HCT116 (cell line): ENCODE results near the gene TMOD3. TPM values are rescaled to one million over a fixed set of nuclear protein-coding genes. Genes with fewer than 3 reads are reported as not detected.

Experiments
- ATAC-seq: fragments of 200-7000 bp; cut with Tn5 transposase; 2 replicates; pipeline ENCODE4 v1.9.1; 2020; ENCODE audit warnings: mild to moderate bottlenecking, moderate library complexity
- BruUV-seq: library from RNA; stranded (reverse); fragments of 400-500 nt; replicated peaks from 2 replicates; lab custom pipeline; 2021; lab: Mats Ljungman, UMichigan
- CTCF ChIA-PET: fragments of 300-600 bp; sonication (Branson Sonifier 250); formaldehyde crosslinking; loops from one replicate; lab custom pipeline; 2021; ENCODE audit warnings: antibody characterized with exemption; lab: Charles Lee
- POLR2A ChIA-PET: fragments of 300-600, 350-600 bp; sonication (Branson Sonifier 250); formaldehyde crosslinking; loops from one replicate; lab custom pipeline; 2021; ENCODE audit warnings: antibody characterized with exemption; lab: Charles Lee
- RAD21 ChIA-PET, 2 experiments: fragments of 300-600 bp; sonication (Branson Sonifier 250); formaldehyde crosslinking; loops; one replicate each; lab custom pipeline; 2023; ENCODE audit warnings: low total read pairs in 2 of 2; ENCODE audit not compliant: uncharacterized antibody in 2 of 2, unreplicated experiment in 2 of 2, low non-redundant PET in 1 of 2; lab: Charles Lee
- DNase-seq: peaks from one replicate; pipeline ENCODE4 v3.0.0-alpha.2; 2010; ENCODE audit warnings: low read depth, low spot score
- H2AFZ ChIP-seq: fragments of 200-600 bp; shearing (Covaris generic), sonication (generic); 2 replicates; pipeline ENCODE4 v1.6.1; 2017; ENCODE audit warnings: low read depth, mixed run types, mixed read lengths, antibody characterized with exemption, low read length; ENCODE audit not compliant: poor library complexity, severe bottlenecking
- H3K27ac ChIP-seq: 2 replicates; pipeline ENCODE4 v1.5.1; 2012; ENCODE audit warnings: low read depth, low read length
- H3K27me3 ChIP-seq: fragments of 200-600 bp; sonication (generic); 2 replicates; pipeline ENCODE4 v1.6.1; 2016; ENCODE audit warnings: mixed run types, low read length, mixed read lengths; ENCODE audit not compliant: insufficient read depth
- H3K36me3 ChIP-seq, 2 experiments: fragments of 200-500 bp in 1 of 2; fragments of 200-600 bp in 1 of 2; sonication (Bioruptor generic) in 1 of 2; sonication (generic) in 1 of 2; 2 replicates each; pipeline versions ENCODE4 v1.5.1 to v1.6.1; 2014 to 2016; ENCODE audit warnings: low read length in 2 of 2, inconsistent platforms in 1 of 2, mixed read lengths in 1 of 2, mixed run types in 1 of 2; ENCODE audit not compliant: insufficient read depth in 2 of 2, control insufficient read depth in 1 of 2
- H3K4me1 ChIP-seq, 2 experiments: fragments of 200-600 bp in 1 of 2; sonication (generic) in 1 of 2; 2 replicates each; pipeline versions ENCODE4 v1.5.1 to v1.6.1; 2012 to 2017; ENCODE audit warnings: low read length in 2 of 2, inconsistent platforms in 1 of 2, mild to moderate bottlenecking in 1 of 2, mixed read lengths in 1 of 2, mixed run types in 1 of 2, moderate library complexity in 1 of 2; ENCODE audit not compliant: insufficient read depth in 2 of 2, control insufficient read depth in 1 of 2
- H3K4me2 ChIP-seq: fragments of 200-600 bp; sonication (generic); 2 replicates; pipeline ENCODE4 v1.6.1; 2017; ENCODE audit warnings: mixed run types, low read length, mixed read lengths
- H3K4me3 ChIP-seq, 2 experiments: fragments of 200-600 bp in 1 of 2; sonication (generic) in 1 of 2; replicated peaks in 1 of 2; 2 replicates each; pipeline ENCODE4 v1.5.1; 2011 to 2016; ENCODE audit warnings: low read length in 2 of 2, control low read depth in 1 of 2, low read depth in 1 of 2, mild to moderate bottlenecking in 1 of 2, mixed read lengths in 1 of 2, mixed run types in 1 of 2
- H3K79me2 ChIP-seq: fragments of 200-600 bp; sonication (generic); 2 replicates; pipeline ENCODE4 v1.6.1; 2017; ENCODE audit warnings: mild to moderate bottlenecking, mixed run types, low read length, moderate library complexity, mixed read lengths; ENCODE audit not compliant: insufficient read depth
- H3K9ac ChIP-seq: fragments of 200-600 bp; sonication (generic); 2 replicates; pipeline ENCODE4 v1.6.1; 2016; ENCODE audit warnings: low read length, mixed read lengths
- H3K9me2 ChIP-seq: fragments of 200-600 bp; sonication (generic), shearing (Covaris generic); 2 replicates; pipeline ENCODE4 v1.6.1; 2017; ENCODE audit warnings: mixed run types, mild to moderate bottlenecking, moderate library complexity; ENCODE audit not compliant: insufficient read depth
- H3K9me3 ChIP-seq, 2 experiments: fragments of 200-500 bp in 1 of 2; fragments of 200-600 bp in 1 of 2; sonication (Bioruptor generic) in 1 of 2; sonication (generic) in 1 of 2; 2 replicates each; pipeline ENCODE4 v1.6.1; 2014 to 2017; ENCODE audit warnings: low read length in 2 of 2, mixed read lengths in 2 of 2, inconsistent platforms in 1 of 2, low read depth in 1 of 2, mild to moderate bottlenecking in 1 of 2, mixed run types in 1 of 2, moderate library complexity in 1 of 2; ENCODE audit not compliant: control insufficient read depth in 1 of 2, insufficient read depth in 1 of 2
- H4K20me1 ChIP-seq: fragments of 200-600 bp; sonication (generic), shearing (Covaris generic); 2 replicates; pipeline ENCODE4 v1.6.1; 2017; ENCODE audit warnings: mixed run types, mild to moderate bottlenecking, moderate library complexity; ENCODE audit not compliant: insufficient read depth
- CBX3 ChIP-seq: IDR thresholded peaks from 2 replicates; pipeline ENCODE4 v1.6.1; 2012; ENCODE audit warnings: low read depth
- CEBPB ChIP-seq: IDR thresholded peaks from 2 replicates; pipeline ENCODE4 v1.6.1; 2012; ENCODE audit warnings: low read depth
- CTCF ChIP-seq, 3 experiments: fragments of 200-600 bp in 1 of 3; sonication (generic) in 1 of 3; IDR thresholded peaks in 2 of 3; conservative IDR thresholded peaks in 1 of 3; 2 replicates each; pipeline ENCODE4 v1.5.1; 2012 to 2017; ENCODE audit warnings: low read depth in 2 of 3, low read length in 2 of 3, antibody characterized with exemption in 1 of 3, borderline replicate concordance in 1 of 3, control low read depth in 1 of 3, mild to moderate bottlenecking in 1 of 3, mixed read lengths in 1 of 3, mixed run types in 1 of 3, moderate library complexity in 1 of 3; ENCODE audit not compliant: insufficient read depth in 1 of 3
- EGR1 ChIP-seq: IDR thresholded peaks from 2 replicates; pipeline ENCODE4 v1.6.1; 2012; ENCODE audit warnings: low read depth
- ELF1 ChIP-seq: IDR thresholded peaks from 2 replicates; pipeline ENCODE4 v1.6.1; 2012; ENCODE audit warnings: low read depth, borderline replicate concordance
- EZH2phosphoT487 ChIP-seq: fragments of 200-600 bp; IDR thresholded peaks from 2 replicates; pipeline ENCODE4 v1.6.1; 2018; ENCODE audit warnings: antibody characterized with exemption, borderline replicate concordance
- FOSL1 ChIP-seq: IDR thresholded peaks from 2 replicates; pipeline ENCODE4 v1.6.1; 2012; ENCODE audit warnings: low read depth
- JUND ChIP-seq: IDR thresholded peaks from 2 replicates; pipeline ENCODE4 v1.6.1; 2012
- POLR2A ChIP-seq: IDR thresholded peaks from 2 replicates; pipeline ENCODE4 v1.7.0; 2011; ENCODE audit warnings: borderline replicate concordance; ENCODE audit not compliant: insufficient read depth, insufficient read length; ENCODE audit errors: extremely low read depth
- POLR2AphosphoS5 ChIP-seq: IDR thresholded peaks from 2 replicates; pipeline ENCODE4 v1.6.1; 2011; ENCODE audit warnings: mild to moderate bottlenecking, low read depth, low read length, moderate library complexity
- RAD21 ChIP-seq: IDR thresholded peaks from 2 replicates; pipeline ENCODE4 v1.6.1; 2012; ENCODE audit warnings: low read depth, mild to moderate bottlenecking
- SIN3A ChIP-seq: IDR thresholded peaks from 2 replicates; pipeline ENCODE4 v1.6.1; 2012; ENCODE audit warnings: low read depth
- SP1 ChIP-seq: IDR thresholded peaks from 2 replicates; pipeline ENCODE4 v1.6.1; 2012; ENCODE audit warnings: low read depth
- SRF ChIP-seq: IDR thresholded peaks from 2 replicates; pipeline ENCODE4 v1.6.1; 2012; ENCODE audit warnings: low read depth
- YY1 ChIP-seq: IDR thresholded peaks from 2 replicates; pipeline ENCODE4 v1.6.1; 2011; ENCODE audit warnings: low read length, low read depth, moderate library complexity, mild to moderate bottlenecking; ENCODE audit not compliant: insufficient replicate concordance; ENCODE audit errors: extremely low read depth
- ZNF274 ChIP-seq: fragments of 200-500 bp; sonication (Bioruptor generic); IDR thresholded peaks from 2 replicates; pipeline ENCODE4 v1.6.1; 2014; ENCODE audit warnings: mild to moderate bottlenecking, low read depth, low read length, inconsistent platforms
- intact Hi-C: fragments of 100-400 bp; cut with micrococcal nuclease; formaldehyde crosslinking; loops from 2 replicates; pipeline ENCODE4 v1.10.0; 2022
- total RNA-seq: library from RNA; stranded (reverse); gene quantifications from one replicate; pipeline ENCODE4 v1.2.1, GENCODE V29; 2021; ENCODE audit not compliant: unreplicated experiment
- TF ChIP-seq, protein P1 (sequence below): IDR thresholded peaks from 2 replicates; pipeline ENCODE4 v1.6.1; 2011; ENCODE audit warnings: mild to moderate bottlenecking, low read length, moderate library complexity; ENCODE audit not compliant: insufficient replicate concordance; ENCODE audit errors: extremely low read depth
- TF ChIP-seq, protein P2 (sequence below): IDR thresholded peaks from 2 replicates; pipeline ENCODE4 v1.6.1; 2012

Gene TMOD3
- total RNA-seq, 1 experiment from 2014 or later, result 78.8 TPM

DNA sequence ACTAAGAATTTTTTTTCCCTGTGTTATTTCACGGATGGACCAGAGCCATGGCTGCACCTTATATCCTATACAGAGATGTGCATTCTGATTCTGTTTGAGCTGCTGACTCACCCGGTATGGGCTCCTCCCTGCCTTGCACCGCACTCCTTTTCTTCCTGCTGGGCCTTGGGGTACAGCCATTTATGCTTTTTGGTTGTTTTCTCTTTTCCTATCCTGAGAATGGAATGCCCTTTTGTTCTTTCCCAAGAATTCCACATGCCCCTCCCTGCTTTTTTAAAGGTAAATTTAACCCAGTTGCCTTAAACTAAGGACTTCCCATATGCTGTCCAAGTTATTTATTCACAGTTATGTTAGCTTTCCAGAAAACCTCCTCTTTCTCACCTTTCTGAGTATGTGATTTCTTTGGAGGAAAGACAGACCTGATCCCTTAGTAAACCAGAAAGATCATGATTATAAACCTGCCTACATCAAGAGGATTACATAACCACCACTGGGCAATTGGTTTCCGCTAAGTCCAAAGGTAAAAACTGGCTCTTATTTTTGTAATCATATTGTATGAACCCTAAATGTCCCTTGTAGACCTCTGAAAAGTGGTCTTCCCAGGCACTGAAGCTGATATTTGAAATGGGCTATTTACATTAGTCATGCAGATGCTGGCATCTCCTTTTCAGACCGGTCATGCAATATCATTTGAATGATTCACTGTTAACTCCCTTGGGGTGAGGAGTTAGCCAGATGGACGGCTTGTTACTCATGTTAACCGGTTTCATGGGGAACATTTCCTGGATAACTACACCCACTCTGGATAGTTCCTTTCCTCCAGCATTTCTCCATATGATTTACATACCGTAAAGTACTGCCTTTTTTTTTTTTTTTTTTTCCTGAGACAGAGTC, 45.5 kb downstream of the TMOD3 start:
- Histone ChIP-seq H3K9ac (peak overlapping the region; percentile 65), H3K27ac (peak overlapping the region; percentile 84), H3K4me1 (peaks cover 69 to 72% of the 10 kb centered on the region in 2 experiments), H3K9me3 (no peaks in the 10 kb centered on the region), H3K36me3 (peaks cover 7 to 12% of the 10 kb centered on the region in 2 experiments; a peak in 3 of 4 replicates), H3K79me2 (peaks cover 78% of the 10 kb centered on the region), H3K4me2 (peak overlapping the region; percentile 69), H3K27me3 (no peaks in the 10 kb centered on the region), H2AFZ (no peak overlapping the region), H4K20me1 (no peaks in the 10 kb centered on the region), H3K4me3 (peak overlapping the region; percentile 12 to 28; a peak in 3 of 4 replicates), H3K9me2 (no peaks in the 10 kb centered on the region)
- peak; percentile 79 for TF ChIP-seq CEBPB
- TF ChIP-seq, protein P1, sequence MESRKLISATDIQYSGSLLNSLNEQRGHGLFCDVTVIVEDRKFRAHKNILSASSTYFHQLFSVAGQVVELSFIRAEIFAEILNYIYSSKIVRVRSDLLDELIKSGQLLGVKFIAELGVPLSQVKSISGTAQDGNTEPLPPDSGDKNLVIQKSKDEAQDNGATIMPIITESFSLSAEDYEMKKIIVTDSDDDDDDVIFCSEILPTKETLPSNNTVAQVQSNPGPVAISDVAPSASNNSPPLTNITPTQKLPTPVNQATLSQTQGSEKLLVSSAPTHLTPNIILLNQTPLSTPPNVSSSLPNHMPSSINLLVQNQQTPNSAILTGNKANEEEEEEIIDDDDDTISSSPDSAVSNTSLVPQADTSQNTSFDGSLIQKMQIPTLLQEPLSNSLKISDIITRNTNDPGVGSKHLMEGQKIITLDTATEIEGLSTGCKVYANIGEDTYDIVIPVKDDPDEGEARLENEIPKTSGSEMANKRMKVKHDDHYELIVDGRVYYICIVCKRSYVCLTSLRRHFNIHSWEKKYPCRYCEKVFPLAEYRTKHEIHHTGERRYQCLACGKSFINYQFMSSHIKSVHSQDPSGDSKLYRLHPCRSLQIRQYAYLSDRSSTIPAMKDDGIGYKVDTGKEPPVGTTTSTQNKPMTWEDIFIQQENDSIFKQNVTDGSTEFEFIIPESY, result no peak
- TF ChIP-seq POLR2A, result no peak
- no peak for TF ChIP-seq SRF
- TF ChIP-seq EZH2phosphoT487, result no peak
- peak; percentile 87 for TF ChIP-seq JUND
- TF ChIP-seq FOSL1, result peak; percentile 83
- TF ChIP-seq YY1, result peak; percentile 24
- no peak for TF ChIP-seq ZNF274
- no peak; the same call in 1 of the 2 replicates for TF ChIP-seq ELF1
- TF ChIP-seq CTCF (IDR thresholded peaks at IDR 0.05 in 2 of 3, conservative IDR thresholded peaks at IDR 0.05 in 1 of 3; ENCODE audit: borderline replicate concordance in 1 of 3, insufficient read depth in 1 of 3, low read depth in 2 of 3, low read length in 2 of 3), result no peak
- no peak for TF ChIP-seq EGR1
- peak; percentile 85 for TF ChIP-seq SP1
- TF ChIP-seq SIN3A, result peak; percentile 5; the same call in 1 of the 2 replicates
- peak; percentile 88 for TF ChIP-seq CBX3
- TF ChIP-seq RAD21, result peak; percentile 15; the same call in 1 of the 2 replicates
- TF ChIP-seq, protein P2, sequence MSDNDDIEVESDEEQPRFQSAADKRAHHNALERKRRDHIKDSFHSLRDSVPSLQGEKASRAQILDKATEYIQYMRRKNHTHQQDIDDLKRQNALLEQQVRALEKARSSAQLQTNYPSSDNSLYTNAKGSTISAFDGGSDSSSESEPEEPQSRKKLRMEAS, result 0 out of 2 replicates have a peak, but pooled peaks have one; percentile 19
- peak; percentile 26; the same call in 1 of the 2 replicates for TF ChIP-seq POLR2AphosphoS5
- ChIA-PET POLR2A (no interaction called here), CTCF (interaction anchor here (1.7 kb wide), 1 partner anchor 13 kb away, joined by 9 read pairs; no protein-coding TSS in a partner anchor), RAD21 (no interaction called here)
- DNase-seq (peak; percentile 89), ATAC-seq (peak; percentile 88)
- intact Hi-C loops, result loop anchor here (2.0 kb wide), 1 partner anchor 28 kb away; no protein-coding TSS in a partner anchor
- no TSS peak for BruUV-seq
